HUES48 (cell line): ENCODE measurements around the gene PRAMEF1.
"Not testable (repeated sequence)": the region's sequence is repeated elsewhere in the genome, so short reads cannot be mapped to it uniquely, and the experiment has no call there.

Experiments
- H3K27ac ChIP-seq: one replicate; pipeline ENCODE4 v1.7.0; 2013; ENCODE audit warnings: low read depth, low read length, inconsistent platforms
- H3K27me3 ChIP-seq: 2 replicates; pipeline ENCODE4 v1.6.1; 2013; ENCODE audit warnings: mild to moderate bottlenecking, low read length; ENCODE audit not compliant: control insufficient read depth, insufficient read depth
- H3K36me3 ChIP-seq: 2 replicates; pipeline ENCODE4 v1.6.1; 2013; ENCODE audit warnings: low read length; ENCODE audit not compliant: control insufficient read depth, insufficient read depth
- H3K4me1 ChIP-seq: 2 replicates; pipeline ENCODE4 v1.6.1; 2013; ENCODE audit warnings: mild to moderate bottlenecking, low read length; ENCODE audit not compliant: control insufficient read depth, insufficient read depth
- H3K4me3 ChIP-seq: 2 replicates; pipeline ENCODE4 v1.5.1; 2013; ENCODE audit warnings: mild to moderate bottlenecking, low read depth, low read length
- H3K9ac ChIP-seq: 2 replicates; pipeline ENCODE4 v1.6.1; 2013; ENCODE audit warnings: mild to moderate bottlenecking, low read depth, low read length, moderate library complexity
- H3K9me3 ChIP-seq: 2 replicates; pipeline ENCODE4 v1.6.1; 2013; ENCODE audit warnings: low read length; ENCODE audit not compliant: control insufficient read depth, insufficient read depth

The PRAMEF1 gene

DNA sequence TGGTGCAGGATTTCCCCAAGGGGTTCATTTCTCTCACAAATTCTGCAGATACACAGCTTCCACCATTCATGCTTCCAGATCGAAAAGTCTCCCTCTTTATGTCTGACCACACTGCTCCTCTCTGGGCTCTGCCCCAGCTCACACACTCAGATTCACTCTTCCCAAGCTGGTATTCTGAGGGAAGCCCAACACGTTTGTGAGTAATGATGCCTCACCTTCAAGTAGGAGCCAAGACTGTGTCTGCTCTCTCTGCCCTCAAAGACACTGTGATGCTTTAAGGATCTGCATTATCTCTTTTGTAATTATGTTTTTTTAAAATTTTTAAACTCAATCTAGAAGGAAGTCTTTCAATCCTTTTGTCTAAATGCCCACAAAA lies 20.2 kb downstream of the PRAMEF1 start:
- H3K27ac ChIP-seq: no peak overlapping the region

DNA sequence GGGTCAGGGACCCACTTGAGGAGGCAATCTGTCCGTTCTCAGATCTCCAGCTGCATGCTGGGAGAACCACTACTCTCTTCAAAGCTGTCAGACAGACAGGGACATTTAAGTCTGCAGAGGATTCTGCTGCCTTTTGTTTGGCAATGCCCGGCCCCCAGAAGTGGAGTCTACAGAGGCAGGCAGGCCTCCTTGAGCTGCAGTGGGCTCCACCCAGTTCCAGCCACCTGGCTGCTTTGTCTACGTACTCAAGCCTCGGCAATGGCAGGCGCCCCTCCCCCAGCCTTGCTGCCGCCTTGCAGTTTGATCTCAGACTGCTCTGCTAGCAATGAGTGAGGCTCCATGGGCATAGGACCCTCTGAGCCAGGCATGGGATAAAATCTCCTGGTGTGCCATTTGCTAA lies 27.9 kb downstream of the PRAMEF1 start:
- not testable (repeated sequence) for H3K9ac ChIP-seq, H3K9me3 ChIP-seq, H3K27ac ChIP-seq, H3K36me3 ChIP-seq, H3K4me3 ChIP-seq, H3K27me3 ChIP-seq, H3K4me1 ChIP-seq

More for the DNA sequence above, 20.2 kb downstream of the PRAMEF1 start:
- H3K4me3 ChIP-seq: no peak overlapping the region
- no peak overlapping the region for H3K9ac ChIP-seq
- peaks cover 55% of the 10 kb centered on the region for H3K9me3 ChIP-seq
- no peaks in the 10 kb centered on the region for H3K4me1 ChIP-seq
- H3K36me3 ChIP-seq: no peaks in the 10 kb centered on the region
- H3K27me3 ChIP-seq: no peaks in the 10 kb centered on the region

DNA sequence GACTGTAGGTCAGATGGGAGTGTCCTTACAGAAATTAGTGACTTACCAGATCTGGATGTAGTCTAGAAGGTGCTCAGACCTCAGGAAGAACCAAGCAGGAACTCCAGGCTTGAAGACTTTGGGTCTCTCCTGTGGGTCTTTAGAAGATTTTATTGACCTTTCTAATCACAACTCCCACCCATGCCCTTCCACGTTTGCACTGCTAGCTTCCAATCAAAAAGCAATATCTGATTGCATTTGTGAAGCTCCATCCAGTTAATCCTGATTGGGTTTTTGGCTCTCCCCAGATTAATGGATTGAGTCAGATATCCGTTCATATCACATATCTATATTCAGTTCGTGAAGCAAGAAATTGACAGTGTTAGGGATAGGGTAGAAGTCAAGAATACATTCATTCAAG lies 40.1 kb downstream of the PRAMEF1 start, which contains the start of gene PRAMEF11:
TSS of gene PRAMEF11 (minus strand) at position 101 of the 400 bp plus-strand sequence. CDS start 2,621 bp downstream, outside the sequence.
- not testable (repeated sequence) for H3K4me3 ChIP-seq, H3K27me3 ChIP-seq, H3K36me3 ChIP-seq, H3K27ac ChIP-seq, H3K9ac ChIP-seq, H3K4me1 ChIP-seq
- H3K9me3 ChIP-seq: peaks cover 15% of the 10 kb centered on the region

DNA sequence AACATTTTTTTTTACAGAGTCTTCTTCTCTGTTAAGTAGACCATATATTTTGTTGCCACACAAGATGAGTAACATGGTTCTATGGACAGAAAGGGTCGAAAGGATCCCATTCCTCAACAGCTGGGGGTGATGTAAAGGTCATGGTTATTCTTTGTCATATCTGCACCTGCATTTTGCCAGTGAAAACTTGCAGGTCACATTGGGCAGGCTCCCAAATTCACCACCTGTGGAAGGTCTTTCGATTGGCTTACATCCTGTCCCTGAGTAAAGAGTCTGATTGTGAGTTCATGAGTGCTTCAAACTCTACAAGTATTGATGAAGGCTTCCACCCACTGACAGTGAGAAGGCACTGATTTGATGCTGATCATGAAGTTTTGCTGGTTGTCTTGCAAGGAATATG lies 42.1 kb downstream of the PRAMEF1 start:
- not testable (repeated sequence) for H3K4me1 ChIP-seq, H3K9ac ChIP-seq, H3K27ac ChIP-seq, H3K36me3 ChIP-seq, H3K4me3 ChIP-seq, H3K27me3 ChIP-seq
- peaks cover 26% of the 10 kb centered on the region for H3K9me3 ChIP-seq
